MCF 10A (cell line): ENCODE measurements around the gene UBL7. TPM values are rescaled to one million over a fixed set of nuclear protein-coding genes. Genes with fewer than 3 reads are reported as not detected.

Experiments
- BruUV-seq: library from RNA; stranded (reverse); fragments of 400-500 nt; replicated peaks from 2 replicates; lab custom pipeline; 2021; lab: Mats Ljungman, UMichigan
- CTCF ChIA-PET: fragments of 300-600 bp; sonication (Branson Sonifier 250); formaldehyde crosslinking; extraction: SDS; loops from one replicate; lab custom pipeline; 2021; ENCODE audit warnings: antibody characterized with exemption, inconsistent platforms; lab: Yijun Ruan, JAX
- POLR2A ChIA-PET: fragments of 300-600, 350-650 bp; sonication (Branson Sonifier 250); formaldehyde crosslinking; extraction: SDS; loops from one replicate; lab custom pipeline; 2020; ENCODE audit warnings: antibody characterized with exemption, inconsistent platforms; lab: Yijun Ruan, JAX
- DNase-seq: peaks from one replicate; pipeline ENCODE4 v3.0.0-alpha.2; 2018; ENCODE audit not compliant: unreplicated experiment
- H3K27ac Mint-ChIP-seq: one replicate; pipeline ENCODE4 v1.8.0; 2022; ENCODE audit warnings: mild to moderate bottlenecking, low read depth, mixed read lengths; ENCODE audit not compliant: unreplicated experiment
- H3K27me3 Mint-ChIP-seq: one replicate; pipeline ENCODE4 v1.8.0; 2022; ENCODE audit warnings: mixed read lengths; ENCODE audit not compliant: insufficient read depth, unreplicated experiment
- H3K36me3 Mint-ChIP-seq: one replicate; pipeline ENCODE4 v1.8.0; 2022; ENCODE audit warnings: mild to moderate bottlenecking, moderate library complexity, mixed read lengths; ENCODE audit not compliant: insufficient read depth, unreplicated experiment
- H3K4me1 Mint-ChIP-seq: one replicate; pipeline ENCODE4 v1.8.0; 2022; ENCODE audit warnings: mixed read lengths; ENCODE audit not compliant: insufficient read depth, unreplicated experiment
- H3K4me3 Mint-ChIP-seq: one replicate; pipeline ENCODE4 v1.8.0; 2022; ENCODE audit warnings: mild to moderate bottlenecking, moderate library complexity, mixed read lengths; ENCODE audit not compliant: unreplicated experiment
- H3K9me3 Mint-ChIP-seq: one replicate; pipeline ENCODE4 v1.8.0; 2022; ENCODE audit warnings: mixed read lengths; ENCODE audit not compliant: unreplicated experiment
- intact Hi-C: fragments of 100-400 bp; cut with micrococcal nuclease; formaldehyde crosslinking; loops from 2 replicates; pipeline ENCODE4 v1.14.1; 2022
- total RNA-seq: library from RNA; stranded (reverse); gene quantifications from 2 replicates; pipeline ENCODE4 v1.2.3, GENCODE V29; 2022
- TF ChIP-seq, protein P1 (sequence below): fragments of 200-600 bp; IDR thresholded peaks from one replicate; pipeline ENCODE4 v1.8.0; 2022; ENCODE audit warnings: antibody characterized with exemption, mild to moderate bottlenecking; ENCODE audit not compliant: unreplicated experiment

UBL7 gene
- total RNA-seq, 1 experiment from 2014 or later: 56.4 TPM

DNA sequence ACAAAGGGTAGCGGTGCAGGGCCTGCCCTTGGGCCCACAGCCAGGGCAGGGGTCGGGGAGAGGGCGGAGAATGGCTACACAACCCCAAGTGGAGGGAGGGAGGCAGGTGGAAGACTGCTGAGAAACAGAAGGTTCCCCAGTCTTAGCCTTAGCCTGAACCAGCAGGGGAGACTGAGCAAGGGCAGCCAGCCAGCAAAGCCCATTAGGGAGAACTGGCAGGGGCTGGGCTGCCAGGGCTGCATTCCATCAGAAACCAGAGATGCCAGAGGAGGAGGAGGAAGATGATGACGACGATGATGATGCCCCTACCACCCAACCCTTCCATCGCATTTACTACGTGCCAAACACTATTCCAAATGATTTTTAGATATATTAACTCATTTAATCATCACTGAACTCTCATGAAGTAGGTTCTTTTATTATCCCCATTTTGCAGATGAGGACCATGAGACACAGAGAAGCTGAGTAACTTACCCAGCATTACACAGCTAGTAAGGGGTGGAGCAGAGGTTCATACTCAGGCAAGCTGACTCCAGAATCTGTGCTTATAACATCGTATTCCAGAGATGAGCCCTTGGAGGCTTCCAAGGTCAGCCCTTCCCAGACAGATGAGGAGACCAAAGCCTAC is 35.9 kb downstream of the UBL7 start:
- peaks cover 18% of the 10 kb centered on the region for H3K4me1 Mint-ChIP-seq

DNA sequence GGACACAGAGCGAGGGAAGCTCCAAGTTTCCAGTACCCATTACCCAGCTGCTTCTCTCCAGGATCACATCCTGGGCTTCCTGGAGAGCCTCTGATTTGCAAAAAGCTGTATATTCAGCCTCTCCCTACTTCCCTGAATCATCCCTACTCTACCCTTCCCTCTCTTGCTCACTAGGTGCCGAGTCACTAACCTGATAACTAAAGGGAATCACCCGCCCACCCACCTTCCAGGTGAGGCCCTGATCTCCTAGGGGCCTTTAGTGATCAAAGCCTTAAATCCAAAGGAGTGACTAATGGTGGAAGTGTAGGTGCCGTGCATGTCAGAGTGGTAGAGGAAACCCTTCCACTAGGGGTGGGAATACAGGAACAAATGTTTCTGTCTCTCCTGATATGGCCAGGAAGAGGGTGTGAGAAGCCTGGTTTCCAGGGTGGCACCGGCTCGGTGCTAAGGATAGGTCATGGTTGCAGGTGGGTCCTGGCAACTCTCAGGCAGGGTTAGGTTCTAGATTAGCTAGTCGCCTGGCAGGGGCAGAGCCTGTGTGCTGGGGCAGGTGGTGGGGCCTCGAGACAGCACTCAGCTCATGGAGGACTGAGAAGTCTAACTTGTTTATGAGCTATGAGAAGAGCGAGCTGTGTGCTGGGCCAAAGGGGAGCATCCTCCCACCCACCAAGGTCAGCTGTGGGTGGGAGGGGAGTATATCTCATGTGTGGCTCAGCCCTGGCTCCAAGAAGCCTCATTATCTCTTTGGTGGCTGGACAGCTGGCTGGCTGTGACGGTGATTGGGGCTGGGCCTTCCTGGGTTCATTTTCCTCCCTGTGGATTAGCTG is 37.3 kb downstream of the UBL7 start:
- Mint-ChIP-seq H3K36me3 (peaks cover 9% of the 10 kb centered on the region), H3K4me3 (no peak overlapping the region), H3K9me3 (no peaks in the 10 kb centered on the region), H3K27me3 (no peaks in the 10 kb centered on the region), H3K27ac (peak overlapping the region; percentile 59), H3K4me1 (peaks cover 21% of the 10 kb centered on the region)
- intact Hi-C loops: no loop called here
- ChIA-PET CTCF (interaction anchor here (0.6 kb wide), 1 partner anchor 13 kb away, joined by 3 read pairs; no protein-coding TSS in a partner anchor), POLR2A (interaction anchor here (1.0 kb wide), 1 partner anchor 37 kb away, joined by 3 read pairs; the partner anchor contains the start of gene UBL7)
- no peak for DNase-seq
- TF ChIP-seq, protein P1, sequence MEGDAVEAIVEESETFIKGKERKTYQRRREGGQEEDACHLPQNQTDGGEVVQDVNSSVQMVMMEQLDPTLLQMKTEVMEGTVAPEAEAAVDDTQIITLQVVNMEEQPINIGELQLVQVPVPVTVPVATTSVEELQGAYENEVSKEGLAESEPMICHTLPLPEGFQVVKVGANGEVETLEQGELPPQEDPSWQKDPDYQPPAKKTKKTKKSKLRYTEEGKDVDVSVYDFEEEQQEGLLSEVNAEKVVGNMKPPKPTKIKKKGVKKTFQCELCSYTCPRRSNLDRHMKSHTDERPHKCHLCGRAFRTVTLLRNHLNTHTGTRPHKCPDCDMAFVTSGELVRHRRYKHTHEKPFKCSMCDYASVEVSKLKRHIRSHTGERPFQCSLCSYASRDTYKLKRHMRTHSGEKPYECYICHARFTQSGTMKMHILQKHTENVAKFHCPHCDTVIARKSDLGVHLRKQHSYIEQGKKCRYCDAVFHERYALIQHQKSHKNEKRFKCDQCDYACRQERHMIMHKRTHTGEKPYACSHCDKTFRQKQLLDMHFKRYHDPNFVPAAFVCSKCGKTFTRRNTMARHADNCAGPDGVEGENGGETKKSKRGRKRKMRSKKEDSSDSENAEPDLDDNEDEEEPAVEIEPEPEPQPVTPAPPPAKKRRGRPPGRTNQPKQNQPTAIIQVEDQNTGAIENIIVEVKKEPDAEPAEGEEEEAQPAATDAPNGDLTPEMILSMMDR: no peak
- BruUV-seq: no TSS peak

More for the DNA sequence above, 35.9 kb downstream of the UBL7 start:
- POLR2A ChIA-PET: no interaction called here
- no peak overlapping the region for H3K4me3 Mint-ChIP-seq
- DNase-seq: no peak
- H3K27ac Mint-ChIP-seq: no peak overlapping the region
- H3K36me3 Mint-ChIP-seq: peaks cover 11% of the 10 kb centered on the region
- CTCF ChIA-PET: interaction anchor here (0.6 to 1.4 kb wide), 3 partner anchors 14 to 63 kb away, joined by 3 to 9 read pairs (median 3); no protein-coding TSS in a partner anchor
- BruUV-seq: no TSS peak
- no peaks in the 10 kb centered on the region for H3K9me3 Mint-ChIP-seq
- H3K27me3 Mint-ChIP-seq: no peaks in the 10 kb centered on the region
- intact Hi-C loops: no loop called here
- TF ChIP-seq, protein P1: no peak

DNA sequence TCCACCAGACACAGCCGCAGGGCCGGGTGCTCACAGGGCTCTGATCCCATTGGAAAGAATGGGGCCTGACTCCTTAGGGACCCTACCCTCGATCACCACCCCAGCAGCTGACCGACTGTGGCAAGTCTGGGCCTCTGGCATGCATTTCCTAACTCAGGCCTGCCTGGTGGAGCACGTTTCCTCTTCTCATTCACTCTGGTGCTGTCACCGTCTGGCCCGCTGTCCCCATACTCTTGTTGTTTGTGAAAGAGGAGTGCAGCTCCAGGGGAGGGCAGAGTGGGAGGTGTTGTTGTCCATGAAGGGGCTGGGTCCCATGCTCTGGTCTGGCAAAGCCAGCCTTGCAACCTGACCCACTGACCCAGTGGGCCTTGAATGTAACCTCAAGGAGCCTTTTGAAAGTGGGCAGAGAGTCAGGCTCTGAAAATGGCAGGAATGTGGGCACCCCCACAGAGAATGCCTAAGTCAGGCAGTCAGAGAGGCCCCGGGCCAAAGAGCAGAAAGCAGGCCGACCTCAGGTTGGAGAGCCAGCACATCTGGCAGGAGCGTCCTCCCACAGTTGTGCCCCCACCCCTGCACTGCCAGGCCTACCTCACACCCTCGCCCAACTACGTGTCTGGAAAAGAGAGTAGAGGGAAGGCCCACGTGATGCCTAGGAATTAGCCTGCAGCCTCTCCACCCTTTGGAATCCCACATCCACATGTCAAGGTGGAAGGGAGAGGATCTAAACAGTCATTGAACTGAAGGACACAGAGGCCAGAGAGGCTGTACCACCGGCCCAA is 38.1 kb downstream of the UBL7 start:
- intact Hi-C loops: no loop called here
- BruUV-seq: no TSS peak
- Mint-ChIP-seq H3K9me3 (no peaks in the 10 kb centered on the region), H3K36me3 (peaks cover 5% of the 10 kb centered on the region), H3K27ac (peak overlapping the region; percentile 59), H3K4me3 (no peak overlapping the region), H3K27me3 (no peaks in the 10 kb centered on the region), H3K4me1 (peaks cover 21% of the 10 kb centered on the region)
- ChIA-PET CTCF (interaction anchor here (0.6 kb wide), 1 partner anchor 14 kb away, joined by 3 read pairs; no protein-coding TSS in a partner anchor), POLR2A (interaction anchor here (0.6 to 1.2 kb wide), 2 partner anchors 11 to 16 kb away, joined by 3 read pairs; partner anchors contain the start of gene SEMA7A)
- TF ChIP-seq, protein P1: no peak
- peak; percentile 41 for DNase-seq
